Naive thymus-derived CD8-positive, alpha-beta T cell (primary cell): Measurements from ENCODE around the gene TRMT112. TPM values are rescaled to one million over a fixed set of nuclear protein-coding genes. Genes with fewer than 3 reads are reported as not detected.

Experiments used
- ATAC-seq, 2 donors: fragments of 150-1000 bp; cut with Tn5 transposase in 1 of 2; sonication (Bioruptor Pico), chemical (Tn5 transposase) in 1 of 2; 1 replicate in 1 of 2; 2 replicates in 1 of 2; pipeline ENCODE4 v1.10.0; 2021; ENCODE audit warnings: mild to moderate bottlenecking in 2 of 2, moderate library complexity in 2 of 2
- POLR2A ChIA-PET: fragments of 350-600 bp; sonication (Branson Sonifier 250); formaldehyde crosslinking; loops from one replicate; lab custom pipeline; 2021; ENCODE audit warnings: antibody characterized with exemption; lab: Charles Lee
- DNase-seq, 10 donors: peaks; one replicate each; pipeline versions ENCODE4 v3.0.0 to v3.0.0-alpha.2; 2020 to 2022
- H3K27ac Mint-ChIP-seq, 10 donors: one replicate each; pipeline ENCODE4 v1.8.0; 2020 to 2022; ENCODE audit warnings: mild to moderate bottlenecking in 10 of 10, mixed read lengths in 10 of 10, moderate library complexity in 4 of 10, inconsistent platforms in 1 of 10
- H3K27me3 Mint-ChIP-seq, 5 donors: one replicate each; pipeline ENCODE4 v1.8.0; 2021 to 2022; ENCODE audit warnings: mixed read lengths in 5 of 5
- H3K36me3 Mint-ChIP-seq, 3 donors: one replicate each; pipeline ENCODE4 v1.8.0; 2020 to 2022; ENCODE audit warnings: mixed read lengths in 3 of 3, mild to moderate bottlenecking in 2 of 3, inconsistent platforms in 1 of 3
- H3K4me1 Mint-ChIP-seq, 4 donors: one replicate each; pipeline ENCODE4 v1.8.0; 2021 to 2022; ENCODE audit warnings: mixed read lengths in 4 of 4
- H3K4me3 Mint-ChIP-seq, 10 donors: one replicate each; pipeline ENCODE4 v1.8.0; 2020 to 2022; ENCODE audit warnings: mild to moderate bottlenecking in 10 of 10, mixed read lengths in 10 of 10, moderate library complexity in 6 of 10, inconsistent platforms in 1 of 10
- H3K9me3 Mint-ChIP-seq, 9 donors: one replicate each; pipeline ENCODE4 v1.8.0; 2020 to 2022; ENCODE audit warnings: mixed read lengths in 9 of 9, mild to moderate bottlenecking in 3 of 9, inconsistent platforms in 1 of 9, moderate library complexity in 1 of 9
- polyA plus RNA-seq, 3 donors: library from polyadenylated mRNA; unstranded; fragments of 300-500 nt; fragmentation: Illumina TruSeq; gene quantifications; one replicate each; pipeline ENCODE4 v1.2.3, GENCODE V29; 2021
- total RNA-seq, 8 experiments: library from RNA in 2 of 8; stranded (reverse) in 2 of 8; gene quantifications; one replicate each; pipeline ENCODE4 v1.2.3 and lab custom pipeline; 2021 to 2026

The TRMT112 gene
- total and polyA plus RNA-seq, 5 experiments from 2014 or later = 159 to 524 (median 509) TPM

GRCh38 chr11:64339754-64340408 lies 22.5 kb upstream of the TRMT112 start, which contains the start of gene CCDC88B:
TSS of gene CCDC88B (plus strand) at chr11:64340204. CDS start at chr11:64340267, 63 bp downstream.
- H3K27me3 Mint-ChIP-seq = no peaks in the 10 kb centered on the region
- ATAC-seq (peak; percentile 92 to 95), DNase-seq (peak; percentile 78 to 95 (median 88))
- H3K36me3 Mint-ChIP-seq = peaks cover 0 to 18% (median 0%) of the 10 kb centered on the region in 3 donors
- peak within 1 kb of the TSS; percentile 85 to 92 (median 88) for H3K4me3 Mint-ChIP-seq
- POLR2A ChIA-PET = interaction anchor here (0.5 to 4.9 kb wide), 10 partner anchors 8 to 1748 kb away, joined by 3 to 73 read pairs (median 5); partner anchors contain the start of genes PRDX5, RPS6KA4, STIP1 and TRMT112
- H3K27ac Mint-ChIP-seq = peak within 1 kb of the TSS; percentile 90 to 98 (median 96)
- H3K4me1 Mint-ChIP-seq = peaks cover 16 to 54% (median 43%) of the 10 kb centered on the region in 4 donors
- no peaks in the 10 kb centered on the region for H3K9me3 Mint-ChIP-seq

- H3K4me3 Mint-ChIP-seq = peak overlapping the region; percentile 85 to 92 (median 88)
- POLR2A ChIA-PET = interaction anchor here (0.7 to 4.9 kb wide), 6 partner anchors 8 to 440 kb away, joined by 5 to 73 read pairs (median 8); partner anchors contain the start of genes PRDX5, RPS6KA4 and TRMT112
- peaks cover 0 to 19% (median 0%) of the 10 kb centered on the region in 3 donors for H3K36me3 Mint-ChIP-seq
- no peaks in the 10 kb centered on the region for H3K27me3 Mint-ChIP-seq
- H3K9me3 Mint-ChIP-seq = no peaks in the 10 kb centered on the region
- H3K4me1 Mint-ChIP-seq = peaks cover 16 to 55% (median 43%) of the 10 kb centered on the region in 4 donors
- ATAC-seq (no peak), DNase-seq (no peak)
- peak overlapping the region; percentile 90 to 98 (median 96) for H3K27ac Mint-ChIP-seq
These were observed 21.9 kb upstream of the TRMT112 start for GRCh38 chr11:64339286-64339685.

- Mint-ChIP-seq H3K4me1 (peaks cover 16 to 55% (median 43%) of the 10 kb centered on the region in 4 donors), H3K4me3 (peak overlapping the region; percentile 57 to 92 (median 87)), H3K27me3 (no peaks in the 10 kb centered on the region), H3K9me3 (no peaks in the 10 kb centered on the region), H3K36me3 (peaks cover 0 to 20% (median 0%) of the 10 kb centered on the region in 3 donors), H3K27ac (peak overlapping the region; percentile 90 to 98 (median 96))
- ATAC-seq (no peak), DNase-seq (no peak)
- POLR2A ChIA-PET = interaction anchor here (0.6 to 4.9 kb wide), 5 partner anchors 15 to 937 kb away, joined by 4 to 73 read pairs (median 5); partner anchors contain the start of genes PRDX5 and TRMT112
These were observed 21.4 kb upstream of the TRMT112 start for GRCh38 chr11:64338716-64339115.

GRCh38 chr11:64337538-64338249 lies 20.3 kb upstream of the TRMT112 start:
- Mint-ChIP-seq H3K4me1 (peaks cover 15 to 52% (median 41%) of the 10 kb centered on the region in 4 donors), H3K4me3 (peak overlapping the region in 1 of 10 donors; percentile 53), H3K36me3 (peaks cover 0 to 20% (median 0%) of the 10 kb centered on the region in 3 donors), H3K27me3 (no peaks in the 10 kb centered on the region), H3K9me3 (no peaks in the 10 kb centered on the region), H3K27ac (peak overlapping the region in 7 of 10 donors; percentile 25 to 92 (median 47))
- POLR2A ChIA-PET = interaction anchor here (0.6 to 0.7 kb wide), 2 partner anchors 20 to 132 kb away, joined by 3 to 5 read pairs; partner anchors contain the start of gene PRDX5
- no peak for ATAC-seq
- DNase-seq = no peak

GRCh38 chr11:64334764-64335735 lies 17.7 kb upstream of the TRMT112 start:
- peak overlapping the region in 2 of 10 donors; percentile 29 to 46 for H3K27ac Mint-ChIP-seq
- peaks cover 0 to 18% (median 0%) of the 10 kb centered on the region in 3 donors for H3K36me3 Mint-ChIP-seq
- H3K27me3 Mint-ChIP-seq = no peaks in the 10 kb centered on the region
- DNase-seq (no peak), ATAC-seq (no peak)
- POLR2A ChIA-PET = interaction anchor here (3.3 kb wide), 1 partner anchor 17 kb away, joined by 8 read pairs; the partner anchor contains the start of genes PRDX5 and TRMT112
- H3K4me1 Mint-ChIP-seq = peaks cover 13 to 41% (median 26%) of the 10 kb centered on the region in 4 donors
- no peak overlapping the region for H3K4me3 Mint-ChIP-seq
- no peaks in the 10 kb centered on the region for H3K9me3 Mint-ChIP-seq

- no peaks in the 10 kb centered on the region for H3K9me3 Mint-ChIP-seq
- no peak overlapping the region for H3K4me3 Mint-ChIP-seq
- no peaks in the 10 kb centered on the region for H3K27me3 Mint-ChIP-seq
- POLR2A ChIA-PET = interaction anchor here (3.3 kb wide), 1 partner anchor 16 kb away, joined by 8 read pairs; the partner anchor contains the start of genes PRDX5 and TRMT112
- H3K36me3 Mint-ChIP-seq = peaks cover 0 to 18% (median 0%) of the 10 kb centered on the region in 3 donors
- peaks cover 4 to 28% (median 14%) of the 10 kb centered on the region in 4 donors for H3K4me1 Mint-ChIP-seq
- H3K27ac Mint-ChIP-seq = no peak overlapping the region
- ATAC-seq = no peak
- DNase-seq = no peak
These were observed 16.2 kb upstream of the TRMT112 start for GRCh38 chr11:64333556-64333955.

- ATAC-seq (peak; percentile 93 to 94), DNase-seq (peak in 9 of 10 donors; percentile 36 to 61 (median 58))
- POLR2A ChIA-PET = interaction anchor here (0.6 to 2.9 kb wide), 5 partner anchors 8 to 136 kb away, joined by 3 to 13 read pairs (median 5); partner anchors contain the start of genes CCDC88B, PRDX5 and TRMT112
- peaks cover 4 to 19% (median 10%) of the 10 kb centered on the region in 4 donors for H3K4me1 Mint-ChIP-seq
- H3K27me3 Mint-ChIP-seq = no peaks in the 10 kb centered on the region
- peak overlapping the region in 7 of 10 donors; percentile 18 to 90 (median 44) for H3K27ac Mint-ChIP-seq
- H3K36me3 Mint-ChIP-seq = peaks cover 0 to 8% (median 0%) of the 10 kb centered on the region in 3 donors
- H3K9me3 Mint-ChIP-seq = no peaks in the 10 kb centered on the region
- H3K4me3 Mint-ChIP-seq = peak overlapping the region in 7 of 10 donors; percentile 0 to 77 (median 16)
These were observed 14.4 kb upstream of the TRMT112 start for GRCh38 chr11:64331569-64332371.

- ATAC-seq = no peak
- no peak overlapping the region for H3K4me3 Mint-ChIP-seq
- POLR2A ChIA-PET = interaction anchor here (0.6 to 2.9 kb wide), 3 partner anchors 11 to 135 kb away, joined by 3 to 13 read pairs (median 5); partner anchors contain the start of genes PRDX5 and TRMT112
- H3K36me3 Mint-ChIP-seq = peaks cover 0 to 8% (median 0%) of the 10 kb centered on the region in 3 donors
- H3K27ac Mint-ChIP-seq = peak overlapping the region in 2 of 10 donors; percentile 18 to 48
- no peaks in the 10 kb centered on the region for H3K27me3 Mint-ChIP-seq
- DNase-seq = no peak
- H3K9me3 Mint-ChIP-seq = no peaks in the 10 kb centered on the region
- H3K4me1 Mint-ChIP-seq = peaks cover 4 to 19% (median 9%) of the 10 kb centered on the region in 4 donors
These were observed 13.5 kb upstream of the TRMT112 start for GRCh38 chr11:64330888-64331287.

GRCh38 chr11:64327993-64328392 lies 10.6 kb upstream of the TRMT112 start:
- H3K27ac Mint-ChIP-seq = no peak overlapping the region
- peaks cover 0 to 2% (median 0%) of the 10 kb centered on the region in 3 donors for H3K36me3 Mint-ChIP-seq
- no peak for DNase-seq
- no peak for ATAC-seq
- H3K9me3 Mint-ChIP-seq = no peaks in the 10 kb centered on the region
- no peak overlapping the region for H3K4me3 Mint-ChIP-seq
- H3K27me3 Mint-ChIP-seq = no peaks in the 10 kb centered on the region
- H3K4me1 Mint-ChIP-seq = peaks cover 4 to 12% (median 9%) of the 10 kb centered on the region in 4 donors
- POLR2A ChIA-PET = no interaction called here

GRCh38 chr11:64327375-64327774 lies 10.0 kb upstream of the TRMT112 start:
- POLR2A ChIA-PET = no interaction called here
- Mint-ChIP-seq H3K9me3 (no peaks in the 10 kb centered on the region), H3K27ac (no peak overlapping the region), H3K36me3 (peaks cover 0 to 2% (median 0%) of the 10 kb centered on the region in 3 donors), H3K4me3 (no peak overlapping the region), H3K27me3 (no peaks in the 10 kb centered on the region), H3K4me1 (peaks cover 4 to 12% (median 9%) of the 10 kb centered on the region in 4 donors)
- no peak for DNase-seq
- no peak for ATAC-seq
